SK-MEL-5 (cell line): Measurements from ENCODE around the gene MGMT. TPM values are rescaled to one million over a fixed set of nuclear protein-coding genes. Genes with fewer than 3 reads are reported as not detected.
"Not testable (repeated sequence)": the region's sequence is repeated elsewhere in the genome, so short reads cannot be mapped to it uniquely, and the experiment has no call there.

Experiments
- DNase-seq: peaks from one replicate; pipeline ENCODE4 v3.0.0-alpha.2; 2016; ENCODE audit warnings: low read depth, low spot score
- in situ Hi-C: cut with HindIII; loops from 2 replicates; pipeline ENCODE4 v1.10.0; 2016; ENCODE audit warnings: low sequenced_read_pairs, high pct_unique_total_duplicates, low pct_unique_long_range_greater_than_20kb
- polyA plus RNA-seq, 2 experiments: library from polyadenylated mRNA; depleted of rRNA; stranded (reverse); fragments of >200 nt; gene quantifications; 2 replicates each; pipeline ENCODE4 v1.2.3, GENCODE V29; 2015
- total RNA-seq: library from RNA; depleted of rRNA; stranded (reverse); fragments of >200 nt; shearing (Covaris generic); gene quantifications from 2 replicates; pipeline ENCODE4 v1.2.3, GENCODE V29; 2014; rRNA removed

Gene MGMT
- total RNA-seq = 10.3 and 13.4 TPM in 2 replicates
- polyA plus RNA-seq (2015; cell fraction: cytosol; rRNA removed) = 8.1 and 13.0 TPM in 2 replicates
- polyA plus RNA-seq (2015; cell fraction: nucleus; rRNA removed) = 1.5 TPM in 2 replicates

DNA sequence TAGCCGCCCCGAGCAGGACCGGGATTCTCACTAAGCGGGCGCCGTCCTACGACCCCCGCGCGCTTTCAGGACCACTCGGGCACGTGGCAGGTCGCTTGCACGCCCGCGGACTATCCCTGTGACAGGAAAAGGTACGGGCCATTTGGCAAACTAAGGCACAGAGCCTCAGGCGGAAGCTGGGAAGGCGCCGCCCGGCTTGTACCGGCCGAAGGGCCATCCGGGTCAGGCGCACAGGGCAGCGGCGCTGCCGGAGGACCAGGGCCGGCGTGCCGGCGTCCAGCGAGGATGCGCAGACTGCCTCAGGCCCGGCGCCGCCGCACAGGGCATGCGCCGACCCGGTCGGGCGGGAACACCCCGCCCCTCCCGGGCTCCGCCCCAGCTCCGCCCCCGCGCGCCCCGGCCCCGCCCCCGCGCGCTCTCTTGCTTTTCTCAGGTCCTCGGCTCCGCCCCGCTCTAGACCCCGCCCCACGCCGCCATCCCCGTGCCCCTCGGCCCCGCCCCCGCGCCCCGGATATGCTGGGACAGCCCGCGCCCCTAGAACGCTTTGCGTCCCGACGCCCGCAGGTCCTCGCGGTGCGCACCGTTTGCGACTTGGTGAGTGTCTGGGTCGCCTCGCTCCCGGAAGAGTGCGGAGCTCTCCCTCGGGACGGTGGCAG, at the start of gene MGMT:
TSS of gene MGMT (plus strand) at position 539 of the 656 bp plus-strand sequence.
- DNase-seq = peak; percentile 72
- in situ Hi-C loops = no loop called here

- no peak for DNase-seq
- in situ Hi-C loops = no loop called here
These were observed 49.2 kb upstream of the MGMT start for GRCh38 chr10:129417870-129418269.

GRCh38 chr10:129418496-129419225, 48.4 kb upstream of the MGMT start:
- in situ Hi-C loops = no loop called here
- DNase-seq = no peak

DNA sequence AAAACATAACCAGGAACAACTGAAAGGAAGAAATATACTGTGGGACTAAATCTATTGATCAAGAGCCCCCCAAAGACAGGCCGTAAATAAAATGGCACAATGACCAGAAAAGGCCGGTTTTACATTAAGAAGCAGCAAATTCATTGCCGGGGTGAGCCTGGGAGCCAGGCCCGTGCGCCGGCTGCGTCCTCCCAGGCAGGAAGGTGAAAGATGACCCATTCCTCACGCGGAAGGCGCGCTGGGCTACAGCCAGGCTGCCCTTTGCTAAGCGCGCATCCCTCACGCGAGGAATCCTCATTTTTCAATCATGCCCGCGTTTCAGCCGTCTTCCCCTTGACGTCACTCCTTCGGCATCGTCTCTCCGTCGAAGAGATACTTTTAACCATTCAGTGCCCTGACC, 47.6 kb upstream of the MGMT start:
- in situ Hi-C loops = no loop called here
- DNase-seq = no peak

DNA sequence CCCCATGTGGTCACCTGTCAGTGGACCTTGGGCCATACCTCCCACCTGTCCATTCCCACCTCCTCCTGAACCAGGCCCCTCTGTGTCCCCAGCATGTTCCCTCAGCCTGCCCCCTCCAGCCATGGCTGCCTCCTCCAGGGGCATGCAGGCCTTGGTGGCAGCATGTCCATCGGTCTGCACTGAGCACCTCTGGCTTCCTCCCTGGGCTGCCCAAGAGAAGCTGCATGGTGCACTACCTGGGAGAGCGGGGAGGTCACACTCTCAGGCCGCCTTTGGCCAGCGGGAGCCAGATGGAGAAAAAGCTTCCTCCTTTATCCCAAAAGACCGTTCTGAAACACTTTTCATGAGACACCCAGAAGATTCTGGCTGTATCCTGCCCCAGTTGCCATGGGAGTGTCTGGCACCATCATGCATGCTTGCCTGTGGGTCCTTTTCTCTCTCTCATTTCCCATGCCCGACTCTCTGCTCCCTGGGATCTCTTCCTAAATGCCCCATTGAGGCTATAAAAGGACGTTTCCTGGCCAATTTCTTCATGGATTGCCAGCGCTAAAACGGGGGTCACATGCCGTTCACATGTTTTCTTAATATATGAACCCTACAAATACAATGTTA, 45.5 kb upstream of the MGMT start:
- in situ Hi-C loops = no loop called here
- no peak for DNase-seq

- in situ Hi-C loops = no loop called here
- no peak for DNase-seq
These were observed 42.1 kb upstream of the MGMT start for GRCh38 chr10:129424978-129425377.

DNA sequence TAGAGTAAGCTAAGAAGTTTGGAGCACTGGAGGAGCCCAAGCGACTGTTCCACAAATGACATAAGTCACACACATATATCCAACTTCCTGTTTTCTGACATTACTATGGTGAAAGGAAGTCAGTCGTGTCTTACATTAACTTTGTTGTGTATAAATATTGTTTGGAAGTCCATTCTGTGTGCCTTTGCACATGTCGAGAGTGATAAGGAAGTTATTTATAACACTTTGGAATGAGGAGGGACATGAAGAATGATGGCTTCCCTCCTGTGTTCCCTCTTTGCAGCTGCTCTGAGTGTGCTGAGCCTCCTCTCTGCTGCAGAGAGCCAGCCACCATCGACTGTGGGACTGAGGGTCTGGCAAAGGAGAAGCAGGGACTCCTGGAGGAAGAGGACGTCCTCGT, 40.4 kb upstream of the MGMT start:
- no peak for DNase-seq
- in situ Hi-C loops = no loop called here

DNA sequence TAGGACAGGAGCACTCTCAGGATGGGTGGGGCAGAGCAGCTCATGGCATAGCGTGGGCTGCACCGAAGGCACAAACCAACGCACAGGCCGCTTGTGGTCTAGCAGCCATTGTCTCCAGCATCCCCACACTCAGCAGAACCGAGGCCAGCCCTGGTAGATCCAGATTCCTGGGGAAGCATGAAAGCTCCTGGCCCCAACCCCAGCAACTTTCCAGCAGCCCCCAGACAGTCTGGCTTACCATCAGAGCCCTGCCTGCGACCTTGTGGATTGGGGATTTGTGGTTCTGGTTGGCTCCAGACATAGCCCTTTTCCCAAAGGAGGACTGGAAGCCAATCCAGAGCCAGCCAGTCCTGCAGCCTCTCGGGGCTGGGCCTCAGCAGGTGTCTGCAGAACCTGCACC, 33.8 kb upstream of the MGMT start:
- no peak for DNase-seq
- in situ Hi-C loops = no loop called here

DNA sequence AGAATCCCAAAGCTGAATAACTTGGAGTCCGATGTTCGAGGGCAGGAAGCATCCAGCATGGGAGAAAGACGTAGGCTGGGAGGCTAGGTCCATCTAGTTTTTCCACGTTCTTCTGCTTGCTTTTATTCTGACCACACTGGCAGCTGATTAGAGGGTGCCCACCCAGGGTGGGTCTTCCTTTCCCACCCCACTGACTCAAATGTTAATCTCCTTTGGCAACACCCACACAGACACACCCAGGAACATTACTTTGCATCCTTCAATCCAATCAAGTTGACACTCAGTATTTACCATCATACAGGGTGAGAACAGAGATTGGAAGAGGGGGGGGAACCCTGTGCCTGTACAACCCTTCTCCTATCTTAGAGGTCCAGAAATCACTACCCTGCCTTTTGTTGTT, 31.3 kb upstream of the MGMT start:
- DNase-seq, in situ Hi-C loops: not testable (repeated sequence)

- in situ Hi-C loops = no loop called here
- DNase-seq = no peak
These were observed 29.0 kb upstream of the MGMT start for GRCh38 chr10:129438024-129438423.

DNA sequence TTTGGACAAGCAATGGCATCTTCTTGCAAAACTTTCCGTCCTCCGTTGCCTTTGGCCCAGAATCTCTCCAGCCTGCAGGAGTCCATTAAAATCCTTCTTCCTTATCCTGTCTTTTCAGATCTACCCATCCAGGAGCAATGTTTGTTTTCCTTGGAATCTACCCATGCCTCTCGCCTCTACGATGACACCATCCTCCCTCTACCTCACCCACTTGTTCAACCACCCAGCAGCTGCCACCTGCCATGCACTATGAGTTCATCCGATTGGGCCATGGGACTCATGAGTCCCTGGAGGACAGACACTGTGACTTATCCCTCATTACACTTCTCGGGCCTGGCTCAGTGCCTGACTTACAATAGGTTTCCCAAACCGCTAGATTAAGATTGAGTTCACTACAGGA, 26.8 kb upstream of the MGMT start:
- DNase-seq = no peak
- in situ Hi-C loops = no loop called here

DNA sequence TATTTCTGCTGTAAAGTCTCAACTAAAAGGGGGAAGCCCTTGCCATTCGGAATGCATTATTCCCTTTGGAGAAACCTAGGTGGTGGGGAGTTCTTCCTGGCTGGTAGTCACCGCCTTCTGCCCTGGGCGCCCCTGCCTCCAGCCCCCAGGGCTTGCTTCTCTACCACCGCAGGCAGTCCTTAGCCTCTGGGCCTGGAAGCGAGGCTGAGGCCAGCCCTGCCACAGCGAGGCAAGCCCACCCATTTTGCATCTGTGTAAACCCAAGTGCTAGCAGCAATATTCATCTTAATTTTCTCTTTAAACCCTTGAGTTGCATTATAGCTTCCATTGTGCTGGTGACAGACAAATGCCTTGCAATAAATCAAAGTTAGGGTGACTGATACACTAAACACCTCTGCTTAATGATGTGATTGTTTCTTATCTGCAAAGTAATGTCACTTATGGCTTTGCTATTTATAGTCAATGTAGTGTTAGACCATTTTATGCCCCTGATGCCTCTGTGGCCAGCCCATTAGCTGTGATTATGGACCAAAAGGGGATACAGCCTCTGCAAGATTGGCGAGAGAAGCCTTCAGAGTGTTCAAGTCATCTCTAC, 26.2 kb upstream of the MGMT start:
- in situ Hi-C loops = no loop called here
- no peak for DNase-seq

DNA sequence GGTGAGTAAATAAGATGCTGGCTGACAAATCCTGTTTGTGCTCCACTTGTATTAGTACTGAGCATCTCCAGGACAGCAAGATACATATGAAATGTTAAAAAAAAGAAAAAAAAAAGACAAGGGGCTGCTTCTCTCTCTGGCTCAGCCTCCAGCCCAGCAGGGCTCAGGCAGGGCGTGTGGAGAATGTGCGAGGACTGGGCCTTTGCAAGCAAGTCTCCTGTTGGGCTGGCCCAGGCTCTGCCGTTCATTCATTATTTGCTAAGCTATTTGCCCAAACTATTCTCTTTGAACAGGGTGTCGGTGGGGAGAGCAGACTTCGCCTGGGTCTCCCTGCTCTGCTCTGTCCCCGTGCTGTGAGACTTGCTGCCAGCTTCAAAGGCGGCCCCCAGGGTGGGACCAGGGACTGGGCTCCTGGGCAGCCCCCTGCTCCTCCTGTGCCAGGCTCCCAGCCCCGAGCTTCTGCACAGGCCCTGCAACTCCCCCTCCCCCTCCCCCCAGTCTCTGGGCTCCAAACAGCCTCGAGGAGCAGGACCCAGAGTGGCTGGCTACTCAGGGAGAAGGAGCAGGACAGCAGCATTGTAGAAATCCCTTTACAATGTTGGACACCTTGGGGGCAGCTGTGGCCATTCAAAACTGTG, 25.6 kb upstream of the MGMT start:
- in situ Hi-C loops = no loop called here
- no peak for DNase-seq

- in situ Hi-C loops = no loop called here
- DNase-seq = no peak
These were observed 24.2 kb upstream of the MGMT start for GRCh38 chr10:129442866-129443265.

- DNase-seq = no peak
- in situ Hi-C loops = no loop called here
These were observed 22.7 kb upstream of the MGMT start for GRCh38 chr10:129444359-129444758.

DNA sequence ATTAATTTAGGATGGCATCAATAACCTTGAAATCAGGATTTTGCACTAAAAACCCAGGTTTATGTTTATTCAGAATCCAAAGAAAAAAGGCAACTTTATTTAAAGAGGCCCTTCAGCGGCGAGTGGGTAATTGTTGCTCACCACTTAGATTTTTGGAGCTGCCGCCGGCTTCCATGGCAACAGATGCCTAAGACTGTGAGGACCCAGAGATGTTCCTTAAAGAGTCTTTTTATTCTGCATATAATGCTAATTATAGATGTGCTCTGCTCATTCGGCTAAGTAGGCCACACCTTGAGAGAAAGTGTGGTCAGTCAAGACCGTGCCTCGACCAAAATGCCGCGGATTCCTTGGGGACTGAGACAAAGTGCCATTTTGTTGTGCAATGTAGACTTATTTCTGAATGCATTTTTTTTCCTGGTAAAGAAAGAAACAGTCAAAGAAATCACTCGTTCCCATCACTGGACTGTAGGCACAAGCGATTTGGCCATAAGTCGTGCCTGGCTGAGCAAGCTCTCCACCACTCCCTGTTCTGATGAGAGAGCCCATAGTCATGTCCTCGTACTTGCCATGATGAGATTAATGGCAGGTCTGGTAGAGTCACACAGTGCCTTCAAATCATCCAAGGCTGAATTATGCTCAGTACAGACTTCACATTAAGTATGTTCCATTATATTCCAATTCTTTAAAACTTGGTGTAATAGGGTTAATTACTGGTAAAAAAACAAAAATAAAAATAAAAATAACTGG, 21.4 kb upstream of the MGMT start:
- in situ Hi-C loops = no loop called here
- no peak for DNase-seq

GRCh38 chr10:129446183-129446581, 20.9 kb upstream of the MGMT start:
- in situ Hi-C loops = no loop called here
- DNase-seq = no peak
